ENCODE results near the gene AMY1C.
"Not testable (repeated sequence)": the region's sequence is repeated elsewhere in the genome, so short reads cannot be mapped to it uniquely, and the experiment has no call there.

DNA sequence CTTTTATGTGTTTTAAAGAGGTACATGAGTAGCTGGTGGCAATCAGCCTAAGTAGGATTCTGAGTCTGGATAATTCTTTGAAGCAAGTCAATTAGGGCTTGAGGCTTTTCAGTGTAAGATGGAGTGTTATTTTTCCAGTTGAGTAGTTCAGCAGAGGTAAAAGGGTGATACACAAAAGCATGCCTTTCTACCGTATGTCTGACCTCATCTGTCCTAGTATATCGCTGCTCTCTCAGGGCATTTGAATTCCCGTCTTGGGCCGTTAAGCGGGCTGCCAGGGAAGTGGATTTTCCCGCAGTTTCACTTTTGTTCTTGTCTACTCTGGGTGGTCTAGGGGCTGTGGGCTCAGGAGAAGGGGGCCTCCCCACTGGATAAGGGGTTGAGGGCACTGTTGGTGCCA is 1.4 kb upstream of the AMY1C start:
- TF ChIP-seq, protein P1, sequence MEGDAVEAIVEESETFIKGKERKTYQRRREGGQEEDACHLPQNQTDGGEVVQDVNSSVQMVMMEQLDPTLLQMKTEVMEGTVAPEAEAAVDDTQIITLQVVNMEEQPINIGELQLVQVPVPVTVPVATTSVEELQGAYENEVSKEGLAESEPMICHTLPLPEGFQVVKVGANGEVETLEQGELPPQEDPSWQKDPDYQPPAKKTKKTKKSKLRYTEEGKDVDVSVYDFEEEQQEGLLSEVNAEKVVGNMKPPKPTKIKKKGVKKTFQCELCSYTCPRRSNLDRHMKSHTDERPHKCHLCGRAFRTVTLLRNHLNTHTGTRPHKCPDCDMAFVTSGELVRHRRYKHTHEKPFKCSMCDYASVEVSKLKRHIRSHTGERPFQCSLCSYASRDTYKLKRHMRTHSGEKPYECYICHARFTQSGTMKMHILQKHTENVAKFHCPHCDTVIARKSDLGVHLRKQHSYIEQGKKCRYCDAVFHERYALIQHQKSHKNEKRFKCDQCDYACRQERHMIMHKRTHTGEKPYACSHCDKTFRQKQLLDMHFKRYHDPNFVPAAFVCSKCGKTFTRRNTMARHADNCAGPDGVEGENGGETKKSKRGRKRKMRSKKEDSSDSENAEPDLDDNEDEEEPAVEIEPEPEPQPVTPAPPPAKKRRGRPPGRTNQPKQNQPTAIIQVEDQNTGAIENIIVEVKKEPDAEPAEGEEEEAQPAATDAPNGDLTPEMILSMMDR (IDR thresholded peaks at IDR 0.05) = not testable (repeated sequence)
- TF ChIP-seq EP300, POLR2A (IDR thresholded peaks at IDR 0.05): not testable (repeated sequence)
